ENCODE results near the gene FBN3.
"Not testable (repeated sequence)": the region's sequence is repeated elsewhere in the genome, so short reads cannot be mapped to it uniquely, and the experiment has no call there.

FBN3 gene

GRCh38 chr19:8158411-8159074, 9.2 kb upstream of the FBN3 start:
- peak; percentile 54; the same call in 1 of the 2 replicates for TF ChIP-seq CTCF (IDR thresholded peaks at IDR 0.05; ENCODE audit: borderline replicate concordance, insufficient read depth, low read depth, low read length)

GRCh38 chr19:8155318-8155717, 5.9 kb upstream of the FBN3 start:
- no peak overlapping the region for H3K4me3 ChIP-seq (ENCODE audit: low read depth, low read length)
- TF ChIP-seq CTCF (IDR thresholded peaks at IDR 0.05; ENCODE audit: borderline replicate concordance, insufficient read depth, low read depth, low read length) = no peak

More at GRCh38 chr19:8158411-8159074, 9.2 kb upstream of the FBN3 start:
- H3K4me3 ChIP-seq (ENCODE audit: low read depth, low read length) = no peak overlapping the region

- not testable (repeated sequence) for H3K4me3 ChIP-seq (ENCODE audit: low read depth, low read length)
- peak; percentile 36; the same call in 1 of the 2 replicates for TF ChIP-seq CTCF (IDR thresholded peaks at IDR 0.05; ENCODE audit: borderline replicate concordance, insufficient read depth, low read depth, low read length)
Measured at GRCh38 chr19:8154014-8154413, 4.6 kb upstream of the FBN3 start.

- H3K4me3 ChIP-seq (ENCODE audit: low read depth, low read length) = no peak overlapping the region
- TF ChIP-seq CTCF (IDR thresholded peaks at IDR 0.05; ENCODE audit: borderline replicate concordance, insufficient read depth, low read depth, low read length) = no peak
Measured at GRCh38 chr19:8151767-8152035, 2.3 kb upstream of the FBN3 start.

GRCh38 chr19:8150998-8151766, 1.8 kb upstream of the FBN3 start:
- no peak overlapping the region for H3K4me3 ChIP-seq (ENCODE audit: low read depth, low read length)
- TF ChIP-seq CTCF (IDR thresholded peaks at IDR 0.05; ENCODE audit: borderline replicate concordance, insufficient read depth, low read depth, low read length) = no peak

- H3K4me3 ChIP-seq (ENCODE audit: low read depth, low read length) = no peak overlapping the region
- TF ChIP-seq CTCF (IDR thresholded peaks at IDR 0.05; ENCODE audit: borderline replicate concordance, insufficient read depth, low read depth, low read length) = no peak
Measured at GRCh38 chr19:8150178-8150865, 930 bp upstream of the FBN3 start.
